SIG-M5 (cell line): ENCODE measurements around the gene TGFBRAP1.

Source experiments
- DNase-seq: peaks from one replicate; lab custom pipeline; 2025; lab: John Stamatoyannopoulos, UW

The TGFBRAP1 gene

GRCh38 chr2:105237045-105237765 is 92.3 kb downstream of the TGFBRAP1 start:
- no peak for DNase-seq

GRCh38 chr2:105236060-105236424 is 93.5 kb downstream of the TGFBRAP1 start:
- no peak for DNase-seq

GRCh38 chr2:105235388-105236059 is 94.0 kb downstream of the TGFBRAP1 start:
- DNase-seq = peak; percentile 8

GRCh38 chr2:105231232-105231619 is 98.3 kb downstream of the TGFBRAP1 start:
- no peak for DNase-seq

GRCh38 chr2:105224444-105224843 is 105.1 kb downstream of the TGFBRAP1 start:
- no peak for DNase-seq

GRCh38 chr2:105220604-105221003 is 108.9 kb downstream of the TGFBRAP1 start:
- DNase-seq = no peak

- no peak for DNase-seq
These were observed 113.8 kb downstream of the TGFBRAP1 start for GRCh38 chr2:105215586-105216192.
